SK-N-SH (cell line): ENCODE data around the gene UPB1. TPM values are rescaled to one million over a fixed set of nuclear protein-coding genes. Genes with fewer than 3 reads are reported as not detected.
A peak's percentile ranks its signal among the peaks of the same experiment; 100 is the strongest.

Experiments
- CTCF ChIA-PET: fragments of 300-600, 350-600 bp; formaldehyde crosslinking; extraction: SDS; loops from one replicate; lab custom pipeline; 2021; lab: Yijun Ruan, JAX
- POLR2A ChIA-PET: fragments of 350-600 bp; sonication (Branson Sonifier 250); formaldehyde crosslinking; extraction: SDS; loops from one replicate; lab custom pipeline; 2020; ENCODE audit warnings: antibody characterized with exemption, inconsistent platforms; lab: Yijun Ruan, JAX
- DNase-seq: peaks from one replicate; pipeline ENCODE4 v3.0.0; 2012
- H2AFZ ChIP-seq: fragments of 200-600 bp; sonication (generic); 2 replicates; pipeline ENCODE4 v1.8.1; 2016; ENCODE audit warnings: antibody characterized with exemption, mild to moderate bottlenecking, low read depth
- H3F3A ChIP-seq: fragments of 200-600 bp; sonication (generic); replicated peaks from 2 replicates; pipeline ENCODE3; 2016; ENCODE audit warnings: antibody characterized with exemption, mild to moderate bottlenecking; ENCODE audit not compliant: insufficient read depth
- H3K27ac ChIP-seq, 2 experiments: fragments of 200-500 bp in 1 of 2; fragments of 200-600 bp in 1 of 2; sonication (Bioruptor generic) in 1 of 2; sonication (generic), shearing (Covaris generic) in 1 of 2; 2 replicates each; pipeline versions ENCODE4 v1.5.1 to v1.6.1; 2014 to 2016; ENCODE audit warnings: low read depth in 2 of 2, inconsistent platforms in 1 of 2, low read length in 1 of 2, mild to moderate bottlenecking in 1 of 2, mixed read lengths in 1 of 2
- H3K27me3 ChIP-seq: fragments of 200-600 bp; sonication (generic), shearing (Covaris generic); 2 replicates; pipeline ENCODE4 v1.6.1; 2016; ENCODE audit warnings: mixed run types; ENCODE audit not compliant: insufficient read depth
- H3K36me3 ChIP-seq, 2 experiments: fragments of 200-500 bp in 1 of 2; fragments of 200-600 bp in 1 of 2; sonication (Bioruptor generic) in 1 of 2; sonication (generic) in 1 of 2; replicated peaks in 1 of 2; 2 replicates each; pipeline versions ENCODE3 to v1.5.1; 2014 to 2016; ENCODE audit warnings: low read length in 1 of 2, mild to moderate bottlenecking in 1 of 2; ENCODE audit not compliant: insufficient read depth in 2 of 2, control insufficient read depth in 1 of 2
- H3K4me1 ChIP-seq, 2 experiments: fragments of 200-500 bp in 1 of 2; fragments of 200-600 bp in 1 of 2; sonication (Bioruptor generic) in 1 of 2; sonication (generic), shearing (Covaris generic) in 1 of 2; 2 replicates each; pipeline versions ENCODE4 v1.5.1 to v1.6.1; 2014 to 2016; ENCODE audit warnings: low read depth in 1 of 2, low read length in 1 of 2, mixed run types in 1 of 2; ENCODE audit not compliant: insufficient read depth in 2 of 2, control insufficient read depth in 1 of 2
- H3K4me2 ChIP-seq: fragments of 200-600 bp; sonication (generic), shearing (Covaris generic); 2 replicates; pipeline ENCODE4 v1.6.1; 2017; ENCODE audit warnings: mixed run types
- H3K4me3 ChIP-seq, 2 experiments: fragments of 200-500 bp in 1 of 2; fragments of 200-600 bp in 1 of 2; sonication (Bioruptor generic) in 1 of 2; sonication (generic), shearing (Covaris generic) in 1 of 2; 2 replicates each; pipeline versions ENCODE4 v1.5.1 to v1.8.1; 2014 to 2016; ENCODE audit warnings: low read depth in 2 of 2, inconsistent platforms in 1 of 2, low read length in 1 of 2, mild to moderate bottlenecking in 1 of 2, mixed read lengths in 1 of 2, moderate library complexity in 1 of 2
- H3K79me2 ChIP-seq: fragments of 200-600 bp; sonication (generic); 2 replicates; pipeline ENCODE4 v1.8.1; 2017; ENCODE audit warnings: mild to moderate bottlenecking; ENCODE audit not compliant: insufficient read depth
- H3K9ac ChIP-seq: fragments of 200-600 bp; sonication (generic); 2 replicates; pipeline ENCODE4 v1.6.1; 2017; ENCODE audit warnings: mixed run types
- H3K9me2 ChIP-seq: fragments of 200-600 bp; sonication (generic); 2 replicates; pipeline ENCODE4 v1.6.1; 2017; ENCODE audit warnings: mixed run types
- H3K9me3 ChIP-seq: fragments of 200-600 bp; sonication (generic); 2 replicates; pipeline ENCODE4 v1.6.1; 2017; ENCODE audit warnings: mixed run types, mild to moderate bottlenecking, moderate library complexity
- H4K20me1 ChIP-seq: fragments of 200-600 bp; sonication (generic); 2 replicates; pipeline ENCODE4 v1.6.1; 2017; ENCODE audit warnings: mild to moderate bottlenecking, mixed run types; ENCODE audit not compliant: insufficient read depth
- CTCF ChIP-seq: fragments of 200-600 bp; sonication (generic); IDR thresholded peaks from 2 replicates; pipeline ENCODE4 v1.6.1; 2017; ENCODE audit warnings: antibody characterized with exemption, mild to moderate bottlenecking, moderate library complexity
- FOXJ3 ChIP-seq: sonication (generic); formaldehyde crosslinking; IDR thresholded peaks from 2 replicates; pipeline ENCODE4 v1.5.1; 2020; ENCODE audit warnings: mild to moderate bottlenecking, missing genetic modification reagents
- FOXM1 ChIP-seq: IDR thresholded peaks from 2 replicates; pipeline ENCODE4 v1.4.0; 2012; ENCODE audit warnings: low read depth, mild to moderate bottlenecking
- GABPA ChIP-seq: IDR thresholded peaks from 2 replicates; pipeline ENCODE4 v1.4.0; 2012; ENCODE audit warnings: low read depth, mild to moderate bottlenecking
- JUND ChIP-seq: IDR thresholded peaks from 2 replicates; pipeline ENCODE4 v1.4.0; 2012
- MEF2A ChIP-seq: IDR thresholded peaks from 2 replicates; pipeline ENCODE4 v1.4.0; 2012; ENCODE audit warnings: low read depth, borderline replicate concordance
- NRF1 ChIP-seq: IDR thresholded peaks from 2 replicates; pipeline ENCODE4 v1.6.1; 2012; ENCODE audit warnings: low read depth, mild to moderate bottlenecking, low read length
- RAD21 ChIP-seq: IDR thresholded peaks from 2 replicates; pipeline ENCODE4 v1.6.1; 2012; ENCODE audit warnings: mild to moderate bottlenecking, low read length
- SIN3A ChIP-seq: IDR thresholded peaks from 2 replicates; pipeline ENCODE4 v1.6.1; 2012; ENCODE audit warnings: low read depth, mild to moderate bottlenecking, low read length, moderate library complexity, borderline replicate concordance
- SMC3 ChIP-seq: IDR thresholded peaks from 2 replicates; pipeline ENCODE4 v1.6.1; 2012; ENCODE audit warnings: low read depth, low read length, improper control_type of control experiment
- TCF12 ChIP-seq: IDR thresholded peaks from 2 replicates; pipeline ENCODE4 v1.4.0; 2012
- TEAD4 ChIP-seq: IDR thresholded peaks from 2 replicates; pipeline ENCODE4 v1.4.0; 2012; ENCODE audit warnings: mild to moderate bottlenecking, borderline replicate concordance; ENCODE audit not compliant: insufficient read depth
- USF1 ChIP-seq: IDR thresholded peaks from 2 replicates; pipeline ENCODE4 v1.4.0; 2012; ENCODE audit warnings: low read depth, borderline replicate concordance
- USF2 ChIP-seq: fragments of 150-350 bp; IDR thresholded peaks from 2 replicates; pipeline ENCODE4 v1.6.1; 2017; ENCODE audit warnings: antibody characterized with exemption, low read length, low read depth, borderline replicate concordance
- YY1 ChIP-seq: IDR thresholded peaks from 2 replicates; pipeline ENCODE4 v1.4.0; 2012; ENCODE audit warnings: low read depth, mild to moderate bottlenecking
- ZBTB33 ChIP-seq: IDR thresholded peaks from 2 replicates; pipeline ENCODE4 v1.4.0; 2012; ENCODE audit warnings: low read depth, borderline replicate concordance
- WGBS: methylation state at CpG from one replicate; pipeline ENCODE4 v1.1.6; 2017; ENCODE audit warnings: low lambda C conversion rate; 5-methylcytosine and 5-hydroxymethylcytosine counted together
- polyA plus RNA-seq, 3 experiments: library from polyadenylated mRNA; depleted of rRNA; stranded (reverse); fragments of >200 nt; gene quantifications; 2 replicates each; pipeline ENCODE4 v1.2.3, GENCODE V29; 2012
- TF ChIP-seq, protein P1 (sequence below): IDR thresholded peaks from 2 replicates; pipeline ENCODE4 v1.4.0; 2012; ENCODE audit warnings: low read depth
- TF ChIP-seq, protein P2 (sequence below): IDR thresholded peaks from 2 replicates; pipeline ENCODE4 v1.6.1; 2012; ENCODE audit warnings: mild to moderate bottlenecking, low read depth, low read length, moderate library complexity

Gene UPB1
- polyA plus RNA-seq, 1 of the 3 experiments (the other 2 are of a cell fraction): 0.30 TPM

DNA sequence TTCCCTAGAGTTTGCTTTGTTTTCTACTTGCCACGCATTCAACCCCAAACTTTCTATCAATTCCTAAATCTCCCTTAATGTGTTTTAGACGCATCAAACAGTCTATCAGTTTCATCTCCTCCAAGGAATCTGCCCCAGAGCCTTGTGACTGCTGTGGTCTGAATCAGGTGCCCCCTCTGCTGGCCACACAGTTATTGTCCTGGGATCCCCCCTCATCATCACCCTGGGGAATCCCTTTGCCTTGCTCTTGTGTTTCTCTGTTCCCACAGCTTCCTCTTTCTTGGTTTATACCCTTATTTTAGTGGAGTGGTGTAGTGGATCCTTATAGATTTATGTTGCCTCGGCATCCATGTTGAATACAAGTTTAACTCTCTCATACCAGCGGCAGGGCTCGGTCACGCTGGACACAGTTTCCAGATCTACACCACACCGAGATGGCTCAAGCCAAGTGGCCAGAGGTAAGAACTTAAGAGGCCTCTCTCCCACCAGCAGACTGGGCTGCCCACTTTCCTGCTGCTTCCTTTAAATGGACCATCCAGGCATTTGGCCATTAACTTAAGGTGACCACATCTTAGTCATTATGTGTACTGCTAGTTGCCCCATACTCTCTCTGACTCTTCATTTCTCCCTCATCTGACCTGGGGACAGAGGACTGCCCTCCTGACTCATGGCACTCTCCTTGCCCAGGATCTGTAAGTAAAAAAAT, 8.2 kb downstream of the UPB1 start:
- Histone ChIP-seq H3K27me3 (no peaks in the 10 kb centered on the region), H3K36me3 (no peaks in the 10 kb centered on the region), H3K79me2 (no peaks in the 10 kb centered on the region), H3K27ac (no peak overlapping the region), H3K4me1 (peaks cover 0 to 12% of the 10 kb centered on the region in 2 experiments; a peak in 1 of 4 replicates), H3K9me3 (no peaks in the 10 kb centered on the region), H4K20me1 (no peaks in the 10 kb centered on the region), H3F3A (peaks cover 4% of the 10 kb centered on the region), H3K9me2 (no peaks in the 10 kb centered on the region), H3K4me2 (no peak overlapping the region), H3K4me3 (no peak overlapping the region), H3K9ac (no peak overlapping the region), H2AFZ (no peak overlapping the region)
- no peak for TF ChIP-seq TEAD4
- TF ChIP-seq USF2: no peak
- TF ChIP-seq MEF2A: no peak
- no peak for TF ChIP-seq SIN3A
- TF ChIP-seq ZBTB33: no peak
- TF ChIP-seq, protein P1, sequence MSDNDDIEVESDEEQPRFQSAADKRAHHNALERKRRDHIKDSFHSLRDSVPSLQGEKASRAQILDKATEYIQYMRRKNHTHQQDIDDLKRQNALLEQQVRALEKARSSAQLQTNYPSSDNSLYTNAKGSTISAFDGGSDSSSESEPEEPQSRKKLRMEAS: no peak
- TF ChIP-seq JUND: no peak
- TF ChIP-seq, protein P2, sequence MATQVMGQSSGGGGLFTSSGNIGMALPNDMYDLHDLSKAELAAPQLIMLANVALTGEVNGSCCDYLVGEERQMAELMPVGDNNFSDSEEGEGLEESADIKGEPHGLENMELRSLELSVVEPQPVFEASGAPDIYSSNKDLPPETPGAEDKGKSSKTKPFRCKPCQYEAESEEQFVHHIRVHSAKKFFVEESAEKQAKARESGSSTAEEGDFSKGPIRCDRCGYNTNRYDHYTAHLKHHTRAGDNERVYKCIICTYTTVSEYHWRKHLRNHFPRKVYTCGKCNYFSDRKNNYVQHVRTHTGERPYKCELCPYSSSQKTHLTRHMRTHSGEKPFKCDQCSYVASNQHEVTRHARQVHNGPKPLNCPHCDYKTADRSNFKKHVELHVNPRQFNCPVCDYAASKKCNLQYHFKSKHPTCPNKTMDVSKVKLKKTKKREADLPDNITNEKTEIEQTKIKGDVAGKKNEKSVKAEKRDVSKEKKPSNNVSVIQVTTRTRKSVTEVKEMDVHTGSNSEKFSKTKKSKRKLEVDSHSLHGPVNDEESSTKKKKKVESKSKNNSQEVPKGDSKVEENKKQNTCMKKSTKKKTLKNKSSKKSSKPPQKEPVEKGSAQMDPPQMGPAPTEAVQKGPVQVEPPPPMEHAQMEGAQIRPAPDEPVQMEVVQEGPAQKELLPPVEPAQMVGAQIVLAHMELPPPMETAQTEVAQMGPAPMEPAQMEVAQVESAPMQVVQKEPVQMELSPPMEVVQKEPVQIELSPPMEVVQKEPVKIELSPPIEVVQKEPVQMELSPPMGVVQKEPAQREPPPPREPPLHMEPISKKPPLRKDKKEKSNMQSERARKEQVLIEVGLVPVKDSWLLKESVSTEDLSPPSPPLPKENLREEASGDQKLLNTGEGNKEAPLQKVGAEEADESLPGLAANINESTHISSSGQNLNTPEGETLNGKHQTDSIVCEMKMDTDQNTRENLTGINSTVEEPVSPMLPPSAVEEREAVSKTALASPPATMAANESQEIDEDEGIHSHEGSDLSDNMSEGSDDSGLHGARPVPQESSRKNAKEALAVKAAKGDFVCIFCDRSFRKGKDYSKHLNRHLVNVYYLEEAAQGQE: no peak
- TF ChIP-seq SMC3: peak; percentile 91
- no peak for TF ChIP-seq YY1
- no peak for TF ChIP-seq NRF1
- no peak for TF ChIP-seq USF1
- peak; percentile 79 for TF ChIP-seq RAD21
- TF ChIP-seq TCF12: no peak
- TF ChIP-seq FOXJ3 (CRISPR knock-in tag): no peak
- peak; percentile 79 for TF ChIP-seq CTCF
- TF ChIP-seq FOXM1: no peak
- no peak for TF ChIP-seq GABPA
- ChIA-PET CTCF (interaction anchor here (0.6 to 2.5 kb wide), 18 partner anchors 11 to 735 kb away, joined by 3 to 8 read pairs (median 3); no protein-coding TSS in a partner anchor), POLR2A (no interaction called here)
- DNase-seq: peak; percentile 73
- 72% methylated on average over 7 of the region's 7 CpGs for WGBS
